Measurements from ENCODE around the gene PGAM2.
A peak's percentile ranks its signal among the peaks of the same experiment; 100 is the strongest.

Gene PGAM2

DNA sequence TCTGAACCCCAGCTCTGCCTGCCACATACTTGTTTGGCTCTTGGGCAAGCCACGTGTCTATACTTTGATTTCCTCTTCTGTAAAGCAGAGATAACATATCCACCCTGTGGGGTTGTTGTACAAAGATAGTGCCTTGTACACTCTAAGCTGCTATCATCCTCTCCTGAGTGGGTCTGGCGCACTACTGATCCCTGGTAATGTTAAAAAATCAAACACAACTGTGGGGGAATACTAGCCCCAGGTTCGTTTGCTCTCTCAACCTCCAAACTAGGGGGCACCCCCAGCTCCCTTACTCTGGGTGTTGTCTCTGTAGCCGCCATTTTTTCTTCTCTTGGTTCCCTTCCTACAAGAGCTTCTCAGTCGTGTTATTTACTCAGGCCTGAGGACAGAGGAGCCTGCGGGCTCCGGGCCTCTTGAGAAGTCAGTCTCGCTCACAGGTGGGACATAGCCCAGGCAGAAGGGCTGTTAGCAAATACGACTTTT, 15.9 kb upstream of the PGAM2 start:
- Histone ChIP-seq H3K4me1 (ENCODE audit: control insufficient read depth, insufficient read depth, low read length, poor library complexity, severe bottlenecking) (peaks cover 5% of the 10 kb centered on the region), H3K27ac (ENCODE audit: low read depth, low read length, severe bottlenecking) (no peak overlapping the region), H3K4me3 (ENCODE audit: extremely low read depth, insufficient read depth, low read length, poor library complexity, severe bottlenecking) (peak overlapping the region; percentile 64), H3K36me3 (ENCODE audit: control insufficient read depth, insufficient read depth, low read length) (peaks cover 26% of the 10 kb centered on the region), H3K9me3 (ENCODE audit: control insufficient read depth, low read length) (no peaks in the 10 kb centered on the region)
- 92 to 95% methylated on average over 7 of the region's 9 CpGs for whole genome bisulfite sequencing, 2 experiments (ENCODE audit: insufficient coverage in 2 of 2)

DNA sequence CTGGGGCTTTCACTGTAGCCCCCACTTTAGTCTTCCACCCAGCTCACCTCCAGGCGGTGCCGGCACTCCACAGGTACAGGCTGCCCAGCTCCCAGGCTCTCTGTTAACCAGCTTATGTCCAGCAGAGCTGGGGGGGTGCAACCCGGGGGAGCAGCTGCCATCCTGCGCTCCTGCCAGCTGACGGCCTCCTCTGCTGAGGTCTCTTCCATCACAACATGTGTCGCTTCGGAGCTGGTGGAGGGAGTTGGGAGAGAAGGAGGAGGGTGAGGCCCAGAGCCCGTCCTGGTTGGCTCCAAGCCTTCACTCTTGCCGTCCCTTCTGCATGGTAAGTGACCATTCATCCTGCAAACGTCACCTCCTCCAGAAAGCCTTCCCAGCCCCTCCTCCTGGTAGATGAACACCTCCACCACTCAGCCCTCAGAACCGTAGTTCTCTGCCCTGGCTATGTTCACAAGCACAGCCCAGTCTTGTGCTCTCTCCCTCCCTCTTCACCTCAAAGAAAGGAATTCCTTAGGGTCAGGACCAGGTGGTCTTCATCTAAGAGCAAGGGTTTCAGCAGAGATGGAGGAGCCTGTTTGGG, 15.4 kb upstream of the PGAM2 start:
- H3K4me1 ChIP-seq (ENCODE audit: control insufficient read depth, insufficient read depth, low read length, poor library complexity, severe bottlenecking): peaks cover 5% of the 10 kb centered on the region
- H3K9me3 ChIP-seq (ENCODE audit: control insufficient read depth, low read length): no peaks in the 10 kb centered on the region
- H3K4me3 ChIP-seq (ENCODE audit: extremely low read depth, insufficient read depth, low read length, poor library complexity, severe bottlenecking): peak overlapping the region; percentile 64
- H3K36me3 ChIP-seq (ENCODE audit: control insufficient read depth, insufficient read depth, low read length): peaks cover 32% of the 10 kb centered on the region
- H3K27ac ChIP-seq (ENCODE audit: low read depth, low read length, severe bottlenecking): no peak overlapping the region
- 91 to 100% methylated on average over 5 to 8 of the region's 11 CpGs for WGBS, 2 experiments (ENCODE audit: insufficient coverage in 2 of 2)

- Histone ChIP-seq H3K36me3 (ENCODE audit: control insufficient read depth, insufficient read depth, low read length) (peaks cover 38% of the 10 kb centered on the region), H3K9me3 (ENCODE audit: control insufficient read depth, low read length) (no peaks in the 10 kb centered on the region), H3K4me1 (ENCODE audit: control insufficient read depth, insufficient read depth, low read length, poor library complexity, severe bottlenecking) (peaks cover 5% of the 10 kb centered on the region), H3K4me3 (ENCODE audit: extremely low read depth, insufficient read depth, low read length, poor library complexity, severe bottlenecking) (no peak overlapping the region), H3K27ac (ENCODE audit: low read depth, low read length, severe bottlenecking) (no peak overlapping the region)
- 91% methylated on average over 4 to 5 of the region's 5 CpGs for WGBS, 2 experiments (ENCODE audit: insufficient coverage in 2 of 2)
Observed at GRCh38 chr7:44080118-44080517, 14.8 kb upstream of the PGAM2 start.

DNA sequence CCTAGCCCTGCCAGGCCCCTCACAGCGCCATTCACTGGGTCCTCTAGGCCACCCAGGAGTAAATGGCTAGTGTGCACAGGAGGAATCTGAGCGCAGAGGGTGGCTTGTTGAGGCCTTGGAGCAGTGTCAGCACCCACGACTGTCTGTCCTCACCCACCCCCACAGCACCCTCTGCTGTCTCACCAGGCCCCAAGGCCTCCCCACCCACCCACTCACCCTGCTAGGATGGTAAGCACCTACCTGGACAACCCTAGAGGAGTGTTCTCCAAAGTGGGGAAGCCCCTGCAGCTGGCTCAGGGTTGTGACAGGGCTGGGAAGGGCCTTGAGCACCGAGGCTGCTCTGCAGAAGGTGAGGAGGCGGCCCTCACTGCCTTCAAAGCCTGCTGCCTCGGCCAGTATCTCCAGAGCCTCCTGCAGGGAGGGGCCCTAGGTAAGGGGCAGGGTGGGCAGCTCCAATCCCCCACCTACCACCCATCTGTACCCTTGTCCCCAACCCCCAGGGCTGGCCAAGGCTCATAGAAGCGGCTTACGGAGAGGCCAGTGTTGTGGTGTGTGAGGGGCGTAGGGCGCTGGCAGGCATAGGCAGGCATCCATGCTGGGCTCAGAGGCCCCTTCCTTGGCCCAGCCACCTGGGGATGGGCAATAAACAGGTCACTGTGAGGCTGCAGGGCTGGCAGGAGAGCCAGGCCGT, 14.1 kb upstream of the PGAM2 start:
- Histone ChIP-seq H3K27ac (ENCODE audit: low read depth, low read length, severe bottlenecking) (no peak overlapping the region), H3K36me3 (ENCODE audit: control insufficient read depth, insufficient read depth, low read length) (peaks cover 43% of the 10 kb centered on the region), H3K4me3 (ENCODE audit: extremely low read depth, insufficient read depth, low read length, poor library complexity, severe bottlenecking) (no peak overlapping the region), H3K4me1 (ENCODE audit: control insufficient read depth, insufficient read depth, low read length, poor library complexity, severe bottlenecking) (peaks cover 5% of the 10 kb centered on the region), H3K9me3 (ENCODE audit: control insufficient read depth, low read length) (no peaks in the 10 kb centered on the region)
- WGBS, 2 experiments (ENCODE audit: insufficient coverage in 2 of 2): 89 to 98% methylated on average over 3 to 8 of the region's 11 CpGs

- WGBS, 2 experiments (ENCODE audit: insufficient coverage in 2 of 2): 93% methylated on average over 3 to 5 of the region's 8 CpGs
- Histone ChIP-seq H3K4me3 (ENCODE audit: extremely low read depth, insufficient read depth, low read length, poor library complexity, severe bottlenecking) (no peak overlapping the region), H3K4me1 (ENCODE audit: control insufficient read depth, insufficient read depth, low read length, poor library complexity, severe bottlenecking) (peaks cover 5% of the 10 kb centered on the region), H3K9me3 (ENCODE audit: control insufficient read depth, low read length) (no peaks in the 10 kb centered on the region), H3K36me3 (ENCODE audit: control insufficient read depth, insufficient read depth, low read length) (peaks cover 51% of the 10 kb centered on the region), H3K27ac (ENCODE audit: low read depth, low read length, severe bottlenecking) (no peak overlapping the region)
Observed at GRCh38 chr7:44078521-44078920, 13.2 kb upstream of the PGAM2 start.

DNA sequence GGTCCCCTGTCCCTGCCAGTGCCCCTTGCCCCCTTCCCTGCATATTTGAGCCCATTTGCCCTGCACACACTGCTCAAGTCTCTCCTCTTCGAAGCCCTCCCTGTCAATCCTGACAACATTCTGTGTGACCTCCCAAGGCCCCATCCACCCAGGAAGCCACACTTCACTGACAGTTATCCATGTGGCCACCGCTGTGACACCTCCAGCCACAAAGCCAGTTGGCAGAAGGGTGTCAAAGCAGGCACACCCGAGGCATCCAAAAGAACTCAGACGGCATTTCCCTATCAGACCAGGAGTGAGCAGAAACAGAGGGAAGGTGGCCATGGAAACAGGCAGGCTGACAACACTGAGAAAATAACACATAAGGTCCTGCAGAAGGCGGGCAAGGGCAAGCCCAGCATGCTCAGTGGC, 12.3 kb upstream of the PGAM2 start:
- WGBS, 2 experiments (ENCODE audit: insufficient coverage in 2 of 2): 88 to 94% methylated on average over 5 of the region's 5 CpGs

DNA sequence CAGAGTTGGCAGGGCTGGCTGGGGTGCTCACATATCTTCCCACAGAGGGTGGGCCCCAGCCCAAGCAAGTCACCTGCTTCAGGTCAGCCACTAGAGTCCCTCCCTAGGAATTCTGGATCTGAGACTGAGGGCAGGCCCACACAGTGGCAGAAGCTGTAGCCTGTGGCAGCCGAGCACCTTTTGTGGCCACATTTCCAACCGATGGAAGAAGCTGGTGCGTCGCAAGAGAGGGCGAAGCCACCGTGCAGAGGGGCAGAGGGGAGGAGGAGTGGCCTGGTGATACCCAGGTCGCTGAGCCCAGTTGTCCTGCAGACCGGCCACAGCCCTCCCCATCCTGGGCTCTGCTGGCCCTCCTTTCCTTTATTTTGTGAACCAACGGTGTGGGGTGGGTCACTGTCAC, 11.7 kb upstream of the PGAM2 start:
- Histone ChIP-seq H3K4me3 (ENCODE audit: extremely low read depth, insufficient read depth, low read length, poor library complexity, severe bottlenecking) (no peak overlapping the region), H3K4me1 (ENCODE audit: control insufficient read depth, insufficient read depth, low read length, poor library complexity, severe bottlenecking) (peaks cover 5% of the 10 kb centered on the region), H3K27ac (ENCODE audit: low read depth, low read length, severe bottlenecking) (no peak overlapping the region), H3K9me3 (ENCODE audit: control insufficient read depth, low read length) (no peaks in the 10 kb centered on the region), H3K36me3 (ENCODE audit: control insufficient read depth, insufficient read depth, low read length) (peaks cover 59% of the 10 kb centered on the region)
- 95 to 100% methylated on average over 3 to 7 of the region's 9 CpGs for WGBS, 2 experiments (ENCODE audit: insufficient coverage in 2 of 2)

More for the DNA sequence above, 12.3 kb upstream of the PGAM2 start:
- Histone ChIP-seq H3K9me3 (ENCODE audit: control insufficient read depth, low read length) (no peaks in the 10 kb centered on the region), H3K4me3 (ENCODE audit: extremely low read depth, insufficient read depth, low read length, poor library complexity, severe bottlenecking) (no peak overlapping the region), H3K36me3 (ENCODE audit: control insufficient read depth, insufficient read depth, low read length) (peaks cover 59% of the 10 kb centered on the region), H3K4me1 (ENCODE audit: control insufficient read depth, insufficient read depth, low read length, poor library complexity, severe bottlenecking) (peaks cover 5% of the 10 kb centered on the region), H3K27ac (ENCODE audit: low read depth, low read length, severe bottlenecking) (no peak overlapping the region)

DNA sequence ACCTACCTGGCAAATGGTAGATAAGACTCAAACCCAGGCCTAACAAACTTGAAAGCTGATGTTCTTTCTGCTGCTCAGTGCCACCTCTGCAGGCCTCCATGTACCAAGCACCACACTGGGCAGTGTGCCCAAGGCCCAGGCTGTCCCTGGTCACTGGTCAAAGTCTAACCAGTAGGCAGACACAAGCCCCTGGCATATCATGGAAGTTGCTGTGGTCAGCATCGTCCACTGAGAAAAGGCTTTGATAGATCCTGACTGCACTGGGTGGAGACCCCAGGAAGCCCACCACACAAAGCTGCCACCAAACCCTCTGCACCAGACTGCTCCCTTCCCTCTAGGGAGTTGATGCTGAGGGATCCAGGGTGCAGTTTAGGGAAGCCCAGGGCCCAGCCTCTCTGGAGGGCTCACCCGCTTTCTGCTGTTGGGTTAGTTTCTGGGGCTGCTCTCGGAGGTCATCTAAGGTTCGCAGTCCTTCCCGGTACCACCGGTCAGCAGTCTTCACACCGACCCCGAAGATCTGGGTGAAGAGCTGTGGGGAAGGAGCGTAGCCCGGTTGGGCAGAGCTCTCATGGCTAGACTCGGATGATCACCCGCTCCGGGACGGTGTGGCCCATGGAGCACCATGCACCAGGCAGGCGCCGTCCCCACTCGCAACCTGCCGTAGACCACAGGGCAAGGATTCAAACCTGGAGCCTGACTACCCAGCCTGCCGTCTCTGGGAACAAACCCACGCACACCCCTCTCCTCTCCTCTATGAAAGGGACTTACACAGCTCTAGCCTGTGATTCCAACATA, 10.9 kb upstream of the PGAM2 start:
- peaks cover 2% of the 10 kb centered on the region for H3K4me1 ChIP-seq (ENCODE audit: control insufficient read depth, insufficient read depth, low read length, poor library complexity, severe bottlenecking)
- H3K27ac ChIP-seq (ENCODE audit: low read depth, low read length, severe bottlenecking): no peak overlapping the region
- H3K4me3 ChIP-seq (ENCODE audit: extremely low read depth, insufficient read depth, low read length, poor library complexity, severe bottlenecking): no peak overlapping the region
- peaks cover 59% of the 10 kb centered on the region for H3K36me3 ChIP-seq (ENCODE audit: control insufficient read depth, insufficient read depth, low read length)
- 95 to 98% methylated on average over 15 to 20 of the region's 20 CpGs for WGBS, 2 experiments (ENCODE audit: insufficient coverage in 2 of 2)
- no peaks in the 10 kb centered on the region for H3K9me3 ChIP-seq (ENCODE audit: control insufficient read depth, low read length)

- no peak overlapping the region for H3K27ac ChIP-seq (ENCODE audit: low read depth, low read length, severe bottlenecking)
- peaks cover 59% of the 10 kb centered on the region for H3K36me3 ChIP-seq (ENCODE audit: control insufficient read depth, insufficient read depth, low read length)
- no peak overlapping the region for H3K4me3 ChIP-seq (ENCODE audit: extremely low read depth, insufficient read depth, low read length, poor library complexity, severe bottlenecking)
- H3K9me3 ChIP-seq (ENCODE audit: control insufficient read depth, low read length): no peaks in the 10 kb centered on the region
- 95 to 99% methylated on average over 12 to 15 of the region's 17 CpGs for WGBS, 2 experiments (ENCODE audit: insufficient coverage in 2 of 2)
- no peaks in the 10 kb centered on the region for H3K4me1 ChIP-seq (ENCODE audit: control insufficient read depth, insufficient read depth, low read length, poor library complexity, severe bottlenecking)
Observed at GRCh38 chr7:44075296-44076075, 10.1 kb upstream of the PGAM2 start.

DNA sequence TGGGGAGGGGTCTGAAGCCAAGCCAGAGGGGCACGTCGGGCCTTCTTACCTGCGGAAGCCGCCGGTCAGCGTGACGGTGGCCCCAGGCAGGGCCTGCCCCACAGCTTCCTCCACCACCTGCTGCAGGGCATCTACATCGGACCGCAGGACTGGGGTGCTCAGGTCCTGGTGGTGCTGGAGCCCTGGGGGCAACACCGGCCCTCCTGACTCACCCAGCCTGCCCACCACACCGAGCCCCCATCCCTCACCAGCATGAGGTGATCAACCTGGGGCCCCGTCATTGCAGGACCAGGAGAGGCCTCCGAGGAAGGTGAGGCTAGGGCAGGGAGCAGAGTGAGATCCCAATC, 9.0 kb upstream of the PGAM2 start:
- Histone ChIP-seq H3K4me3 (ENCODE audit: extremely low read depth, insufficient read depth, low read length, poor library complexity, severe bottlenecking) (no peak overlapping the region), H3K4me1 (ENCODE audit: control insufficient read depth, insufficient read depth, low read length, poor library complexity, severe bottlenecking) (no peaks in the 10 kb centered on the region), H3K9me3 (ENCODE audit: control insufficient read depth, low read length) (no peaks in the 10 kb centered on the region), H3K36me3 (ENCODE audit: control insufficient read depth, insufficient read depth, low read length) (peaks cover 51% of the 10 kb centered on the region), H3K27ac (ENCODE audit: low read depth, low read length, severe bottlenecking) (no peak overlapping the region)
- 100% methylated on average over 9 to 11 of the region's 13 CpGs for WGBS, 2 experiments (ENCODE audit: insufficient coverage in 2 of 2)
